HG03558 (cell line): ENCODE measurements around the gene ASTL.
"Not testable (repeated sequence)": the region's sequence is repeated elsewhere in the genome, so short reads cannot be mapped to it uniquely, and the experiment has no call there.

Source experiments
- ATAC-seq: cut with Tn5 transposase; IDR thresholded peaks from one replicate; pipeline ENCODE4 v1.9.1; 2021; ENCODE audit warnings: moderate number of reproducible peaks; ENCODE audit not compliant: unreplicated experiment; ENCODE audit errors: extremely low read depth

The ASTL gene

GRCh38 chr2:96146881-96147592 lies 8.7 kb upstream of the ASTL start:
- no peak for ATAC-seq

DNA sequence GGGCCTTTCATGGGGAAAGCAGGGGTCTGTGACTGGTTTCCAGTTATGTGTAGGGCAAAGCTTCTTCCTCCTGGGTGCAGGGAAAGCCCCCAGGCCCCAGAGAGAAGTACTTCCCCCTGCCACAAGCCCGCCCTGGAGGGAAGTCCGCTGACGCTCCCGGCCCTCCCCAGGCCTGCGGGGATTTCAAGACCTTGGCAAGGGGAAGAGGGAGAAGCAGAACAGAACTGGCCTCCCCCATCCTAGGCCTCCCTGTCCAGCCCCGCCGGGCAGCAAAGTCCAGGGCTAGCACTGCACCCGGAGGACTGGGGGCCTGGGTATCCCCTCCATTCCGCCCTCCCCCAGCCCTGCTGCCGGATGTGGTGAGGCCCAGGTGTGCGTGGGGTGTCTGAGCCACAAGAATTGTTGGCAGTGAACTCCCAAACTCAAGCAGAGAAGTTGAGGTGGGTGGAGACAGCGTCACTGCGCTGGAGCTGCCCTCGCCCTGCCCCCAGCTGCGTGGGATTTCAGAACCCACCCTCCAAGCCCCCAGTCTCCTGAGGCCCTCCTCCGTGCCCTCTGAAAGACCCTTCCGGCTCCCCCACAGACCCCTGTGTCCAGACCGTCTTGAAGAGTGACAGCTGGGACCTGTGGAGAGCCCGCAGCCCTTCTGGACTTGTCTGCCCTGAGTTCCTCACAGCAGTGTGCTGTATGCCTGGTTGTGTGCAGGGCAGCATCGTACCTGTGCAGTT lies 8.0 kb upstream of the ASTL start:
- no peak for ATAC-seq

GRCh38 chr2:96145848-96146152 lies 7.5 kb upstream of the ASTL start:
- no peak for ATAC-seq

DNA sequence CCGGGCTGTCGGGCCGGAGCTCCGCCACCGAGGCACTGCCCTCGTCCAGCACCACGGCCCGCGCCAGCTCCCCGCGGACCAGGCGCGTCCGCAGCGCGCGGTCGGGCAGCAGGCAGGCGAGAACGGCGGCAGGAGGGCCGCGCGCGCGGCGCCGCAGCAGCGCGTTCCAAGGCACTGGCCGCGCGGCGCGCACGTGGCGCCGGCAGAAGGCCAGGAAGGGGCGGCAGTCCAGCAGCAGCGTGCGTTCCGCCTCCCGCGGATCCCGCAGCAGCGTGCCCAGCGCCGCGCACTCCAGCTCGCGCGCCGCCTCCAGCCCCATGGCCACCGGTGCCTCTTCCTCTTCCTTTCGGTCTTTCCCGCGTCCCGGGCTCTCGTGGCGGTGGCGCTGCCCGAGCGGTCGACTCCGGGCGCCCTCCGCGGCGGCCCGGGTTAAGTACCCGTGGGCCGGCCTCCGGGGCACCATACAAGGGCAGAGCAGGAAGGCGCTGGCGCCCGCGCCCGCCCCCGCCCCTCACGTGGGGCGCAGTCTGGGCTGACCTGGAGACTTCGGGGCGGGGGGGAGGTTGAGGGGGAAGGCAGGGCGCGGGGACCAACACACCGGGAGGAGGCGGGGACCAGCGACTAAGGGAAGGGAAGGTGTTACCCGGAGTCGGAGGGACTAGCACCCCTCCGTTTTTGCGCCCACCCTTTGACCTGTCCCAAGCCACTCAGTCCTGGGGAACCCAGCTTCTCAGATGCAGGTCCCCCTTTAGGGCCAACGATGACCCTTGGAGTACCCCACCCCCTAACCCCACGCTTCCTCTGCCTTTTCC lies 6.9 kb upstream of the ASTL start, which contains the start of gene DUSP2:
TSS of gene DUSP2 (minus strand) at position 405 of the 812 bp plus-strand sequence. CDS start at position 319, 86 bp downstream.
- no peak for ATAC-seq

- no peak for ATAC-seq
These were observed 6.3 kb upstream of the ASTL start for GRCh38 chr2:96144481-96145035.

GRCh38 chr2:96143848-96144480 lies 5.7 kb upstream of the ASTL start:
- ATAC-seq, result no peak

- ATAC-seq, result no peak
These were observed 5.0 kb upstream of the ASTL start for GRCh38 chr2:96143231-96143847.

GRCh38 chr2:96142217-96143113 lies 4.2 kb upstream of the ASTL start:
- ATAC-seq, result no peak

GRCh38 chr2:96141624-96141967 lies 3.3 kb upstream of the ASTL start:
- not testable (repeated sequence) for ATAC-seq

DNA sequence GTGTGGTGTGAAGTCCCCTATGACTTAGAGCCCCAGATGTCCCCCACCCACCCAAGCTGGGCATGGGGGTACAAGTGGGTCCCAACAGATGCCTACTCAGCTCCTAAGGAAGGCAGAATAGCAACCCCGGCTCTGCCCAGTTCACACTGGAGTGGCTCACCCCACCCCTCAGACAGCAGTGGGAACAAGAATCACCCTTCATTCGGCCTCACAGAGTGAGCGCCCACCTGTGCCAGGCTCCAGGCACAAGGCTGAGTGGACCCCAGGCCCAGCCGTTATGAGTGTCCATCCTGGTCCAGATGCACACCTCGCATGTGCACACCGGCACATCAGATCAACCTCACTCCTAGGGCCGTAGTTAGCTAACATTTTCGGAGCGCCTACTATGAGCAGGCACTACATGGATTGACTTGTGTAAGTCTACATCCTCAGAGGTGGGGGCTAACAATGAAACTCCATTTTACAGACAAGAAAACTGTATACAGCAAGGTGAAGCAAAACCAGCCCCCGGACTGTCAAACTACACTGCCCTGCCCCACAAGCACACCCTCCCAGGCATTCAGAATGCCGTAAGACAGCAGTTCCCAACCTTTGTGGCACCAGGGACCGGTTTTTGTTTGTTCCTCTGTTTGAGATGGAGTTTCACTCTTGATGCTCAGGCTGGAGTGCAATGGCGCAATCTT lies 2.8 kb upstream of the ASTL start:
- no peak for ATAC-seq

DNA sequence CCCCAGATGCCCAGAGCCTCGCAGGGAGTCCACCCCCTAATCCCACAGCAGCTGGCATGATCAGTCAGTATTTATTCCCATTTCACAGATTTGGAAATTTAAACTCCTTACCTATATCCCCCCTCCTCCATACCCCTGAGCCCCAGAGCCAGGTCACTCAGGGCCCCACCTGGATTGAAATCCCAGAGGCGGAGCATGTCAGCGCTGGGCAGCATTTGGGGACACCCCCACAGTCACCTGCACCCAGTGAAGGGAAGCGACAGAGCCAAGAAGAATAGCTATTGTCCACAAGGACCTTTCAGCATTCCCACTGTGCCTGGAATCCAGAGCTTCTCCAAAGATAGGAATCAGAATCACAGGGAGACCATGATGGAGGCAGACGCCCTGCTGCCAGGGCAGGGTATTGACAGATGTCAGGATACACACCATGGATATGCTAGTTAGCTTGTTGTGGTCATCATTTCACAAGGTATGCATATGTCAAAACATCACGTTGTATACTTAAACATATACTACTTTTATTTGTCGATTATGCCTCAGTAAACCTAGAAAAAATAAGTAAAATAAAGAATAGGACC lies 968 bp upstream of the ASTL start:
- ATAC-seq, result no peak

DNA sequence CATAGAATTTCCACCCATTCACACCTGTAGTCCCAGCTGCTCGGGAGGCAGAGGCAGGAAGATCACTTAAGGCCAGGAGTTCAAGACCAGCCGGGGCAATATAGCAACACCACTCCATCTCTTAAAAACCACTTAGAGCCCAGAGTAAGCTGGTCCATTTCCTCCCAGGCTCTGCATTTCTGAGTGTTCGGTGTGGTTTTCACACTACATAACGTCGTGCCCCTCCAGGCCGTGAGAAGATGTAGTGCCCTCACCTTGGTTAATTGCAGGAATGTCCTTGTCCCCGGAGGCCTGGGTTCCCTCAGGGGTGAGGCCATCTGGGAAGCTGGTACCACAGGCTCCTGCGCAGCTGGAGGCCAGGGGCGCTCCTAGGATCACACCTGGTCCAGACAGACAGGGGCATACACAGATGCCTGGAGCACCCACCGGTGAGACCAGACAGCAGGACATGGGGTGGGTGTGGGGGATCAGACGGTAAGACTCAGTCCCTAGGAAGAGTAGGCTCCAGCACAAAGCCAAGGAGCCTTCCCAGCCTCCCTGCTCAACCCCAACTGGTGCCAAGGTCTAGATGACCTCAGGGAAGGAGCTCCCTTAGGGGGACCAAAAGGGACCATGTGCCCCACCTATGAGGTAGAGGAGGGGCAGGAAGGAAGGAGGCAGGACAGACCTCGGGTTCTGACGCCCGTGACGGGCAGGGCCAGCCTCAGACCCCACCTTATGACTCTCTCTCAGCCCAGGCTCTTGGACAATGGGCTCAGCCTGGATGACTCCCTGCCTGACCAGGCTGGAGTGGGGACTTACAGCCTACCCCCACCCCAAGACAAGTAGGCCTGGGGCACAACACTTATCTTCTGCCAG lies 752 bp downstream of the ASTL start:
- no peak for ATAC-seq

DNA sequence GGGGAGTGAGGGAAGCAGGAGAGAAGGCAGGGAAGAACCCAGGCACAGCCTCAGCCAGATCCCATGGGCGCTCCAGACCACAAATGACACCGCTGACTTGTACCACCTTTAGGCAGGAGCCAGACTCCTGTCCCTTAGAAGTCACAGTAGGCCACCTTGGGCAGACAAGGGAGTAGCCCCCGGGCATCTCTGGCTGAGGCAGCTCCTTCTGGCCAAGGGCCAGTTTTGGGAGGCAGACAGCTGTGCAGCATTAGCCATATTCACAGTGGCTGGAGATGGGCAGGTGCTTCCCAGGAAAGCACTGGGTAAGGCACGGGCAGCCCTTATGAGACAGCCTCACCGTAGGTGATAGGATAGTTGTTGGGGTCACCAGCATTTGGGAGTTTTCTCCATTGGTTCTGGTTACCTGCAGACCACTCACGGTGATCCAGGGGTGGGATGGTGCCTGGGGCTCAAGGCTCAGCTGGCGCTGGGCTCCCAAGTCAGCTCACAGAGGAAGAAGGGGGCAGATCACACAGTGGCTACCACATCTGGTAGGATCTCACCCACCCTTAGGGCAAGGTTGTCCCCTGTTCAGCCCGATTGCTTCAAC lies 2.1 kb downstream of the ASTL start:
- no peak for ATAC-seq

DNA sequence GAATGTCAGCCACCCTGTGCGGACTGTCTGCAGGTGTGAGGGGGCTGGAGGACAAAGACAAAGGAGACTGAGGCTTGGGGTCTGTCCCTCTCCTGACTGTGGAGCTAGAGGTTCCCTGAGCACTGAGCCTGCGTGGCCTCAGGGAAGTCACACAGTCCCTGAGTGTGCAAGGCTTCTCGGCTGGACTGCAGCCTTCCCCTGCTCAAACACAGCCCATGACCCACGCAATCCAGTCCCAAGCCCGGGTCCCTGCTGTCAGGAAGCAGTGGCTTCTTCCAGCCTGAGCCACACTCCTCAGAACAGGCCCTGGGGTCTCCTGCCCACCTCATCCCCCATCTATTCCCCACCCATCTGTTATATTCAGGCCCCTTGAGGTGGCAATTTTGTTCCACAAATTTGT lies 2.7 kb downstream of the ASTL start:
- ATAC-seq, result no peak

- no peak for ATAC-seq
These were observed 3.1 kb downstream of the ASTL start for GRCh38 chr2:96135171-96135570.

DNA sequence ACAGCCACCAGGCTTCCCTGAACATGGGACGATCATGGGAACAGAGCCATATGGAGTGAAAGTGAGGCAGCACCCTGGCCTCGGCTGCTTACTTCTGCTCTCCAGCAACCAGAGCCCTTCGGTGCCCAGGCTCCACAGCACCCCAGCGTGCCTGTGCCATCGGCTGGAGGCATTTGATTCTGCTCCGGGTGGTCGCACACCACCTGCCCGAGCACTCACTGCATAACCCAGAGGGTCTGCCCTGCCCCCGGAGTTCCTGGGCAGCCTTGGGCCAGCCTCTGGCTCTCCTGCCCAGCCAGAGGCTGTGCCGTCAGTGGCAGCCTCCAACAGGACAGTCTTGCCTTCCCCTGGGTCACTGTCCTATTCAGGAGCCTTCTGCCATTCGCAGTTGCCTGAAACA lies 3.9 kb downstream of the ASTL start:
- no peak for ATAC-seq
